DOHH2 (cell line): ENCODE measurements around the gene CACNA2D2.

Experiments
- H3F3A ChIP-seq: fragments of 200-600 bp; sonication (generic), shearing (Covaris generic); 2 replicates; pipeline ENCODE4 v1.6.0; 2016; ENCODE audit warnings: antibody characterized with exemption, mild to moderate bottlenecking; ENCODE audit not compliant: control insufficient read depth, insufficient read depth
- H3K27ac ChIP-seq: fragments of 200-600 bp; sonication (generic); 2 replicates; pipeline ENCODE4 v1.5.1; 2014; ENCODE audit warnings: low read depth, mild to moderate bottlenecking, low read length, moderate library complexity
- H3K27me3 ChIP-seq: fragments of 200-600 bp; sonication (generic); 2 replicates; pipeline ENCODE4 v1.6.1; 2014; ENCODE audit warnings: mild to moderate bottlenecking, low read length, mixed read lengths; ENCODE audit not compliant: control insufficient read depth
- H3K36me3 ChIP-seq: fragments of 200-600 bp; sonication (generic); 2 replicates; pipeline ENCODE4 v1.6.1; 2014; ENCODE audit warnings: mild to moderate bottlenecking, low read length, moderate library complexity, mixed read lengths; ENCODE audit not compliant: control insufficient read depth
- H3K4me1 ChIP-seq: fragments of 200-600 bp; sonication (generic); 2 replicates; pipeline ENCODE4 v1.6.1; 2014; ENCODE audit warnings: mild to moderate bottlenecking, low read length, mixed read lengths; ENCODE audit not compliant: control insufficient read depth
- H3K4me2 ChIP-seq: fragments of 200-600 bp; sonication (generic); 2 replicates; pipeline ENCODE4 v1.6.0; 2014; ENCODE audit warnings: mild to moderate bottlenecking, low read length, moderate library complexity
- H3K4me3 ChIP-seq: fragments of 200-600 bp; sonication (generic); 2 replicates; pipeline ENCODE4 v1.5.1; 2014; ENCODE audit warnings: mild to moderate bottlenecking, low read length, mixed read lengths
- H3K79me2 ChIP-seq: fragments of 200-600 bp; sonication (generic); 2 replicates; pipeline ENCODE4 v1.6.1; 2014; ENCODE audit warnings: mild to moderate bottlenecking, low read length, mixed read lengths; ENCODE audit not compliant: control insufficient read depth
- H3K9me2 ChIP-seq: fragments of 200-600 bp; sonication (generic); replicated peaks from 2 replicates; pipeline ENCODE4 v1.6.1; 2014; ENCODE audit warnings: mild to moderate bottlenecking, low read length, mixed read lengths; ENCODE audit not compliant: control insufficient read depth
- H3K9me3 ChIP-seq: fragments of 200-600 bp; sonication (generic); 2 replicates; pipeline ENCODE4 v1.6.1; 2014; ENCODE audit warnings: antibody characterized with exemption, low read length, mixed read lengths; ENCODE audit not compliant: control insufficient read depth, insufficient read depth
- H4K20me1 ChIP-seq: fragments of 200-600 bp; sonication (generic); 2 replicates; pipeline ENCODE4 v1.6.0; 2014; ENCODE audit warnings: low read depth, mild to moderate bottlenecking, antibody characterized with exemption, low read length, moderate library complexity; ENCODE audit not compliant: control insufficient read depth, insufficient read depth
- EZH2phosphoT487 ChIP-seq: fragments of 200-600 bp; sonication (generic); IDR thresholded peaks from 2 replicates; pipeline ENCODE4 v1.6.1; 2017; ENCODE audit warnings: borderline replicate concordance, mild to moderate bottlenecking, antibody characterized with exemption, low read length, moderate library complexity, mixed read lengths
- TF ChIP-seq, protein P1 (sequence below): fragments of 200-600 bp; sonication (generic); IDR thresholded peaks from one replicate; pipeline ENCODE4 v1.5.1; 2014; ENCODE audit warnings: antibody characterized with exemption, mild to moderate bottlenecking, low read depth, low read length; ENCODE audit not compliant: poor library complexity, severe bottlenecking

CACNA2D2 gene

DNA sequence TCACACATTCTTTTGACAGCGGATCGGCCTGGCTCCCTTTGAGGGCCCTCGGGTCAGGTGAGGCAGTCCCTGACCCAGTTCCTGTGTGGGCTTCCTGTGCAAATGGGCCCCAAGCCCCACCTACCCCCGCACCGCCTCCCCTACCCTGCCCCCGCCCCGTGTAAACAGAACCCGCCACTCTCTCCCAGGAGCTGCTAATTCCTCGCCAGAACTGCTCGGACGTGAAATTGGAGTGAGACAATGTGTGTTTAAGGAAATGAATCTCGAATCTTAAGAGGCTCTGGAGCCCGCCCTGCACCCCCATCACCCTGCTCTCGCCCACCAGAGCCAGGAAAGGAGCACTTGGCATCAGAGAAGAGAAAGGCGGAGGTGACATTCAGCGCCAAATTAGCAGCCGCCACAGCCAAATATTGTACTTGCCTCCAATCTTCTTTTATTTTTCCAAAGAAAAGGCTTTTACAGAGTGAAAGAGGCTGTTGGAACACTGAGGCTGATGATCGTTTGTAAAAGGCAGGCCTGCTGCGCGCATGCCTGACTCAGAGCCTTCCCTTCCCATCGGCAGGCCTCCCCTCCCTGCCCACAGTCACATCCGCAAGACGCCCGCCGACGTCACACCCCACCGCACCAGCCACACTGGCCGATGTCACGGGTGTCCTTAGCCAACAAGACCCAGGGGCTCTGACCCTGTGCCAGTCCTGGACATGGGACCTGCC is 53.1 kb downstream of the CACNA2D2 start:
- no peak overlapping the region for H3K4me3 ChIP-seq
- no peaks in the 10 kb centered on the region for H3K9me3 ChIP-seq
- no peaks in the 10 kb centered on the region for H3K27me3 ChIP-seq
- H3K9me2 ChIP-seq: no peaks in the 10 kb centered on the region
- no peak overlapping the region for H3K27ac ChIP-seq
- no peaks in the 10 kb centered on the region for H3K36me3 ChIP-seq
- H3K4me2 ChIP-seq: no peak overlapping the region
- no peaks in the 10 kb centered on the region for H3F3A ChIP-seq
- TF ChIP-seq, protein P1, sequence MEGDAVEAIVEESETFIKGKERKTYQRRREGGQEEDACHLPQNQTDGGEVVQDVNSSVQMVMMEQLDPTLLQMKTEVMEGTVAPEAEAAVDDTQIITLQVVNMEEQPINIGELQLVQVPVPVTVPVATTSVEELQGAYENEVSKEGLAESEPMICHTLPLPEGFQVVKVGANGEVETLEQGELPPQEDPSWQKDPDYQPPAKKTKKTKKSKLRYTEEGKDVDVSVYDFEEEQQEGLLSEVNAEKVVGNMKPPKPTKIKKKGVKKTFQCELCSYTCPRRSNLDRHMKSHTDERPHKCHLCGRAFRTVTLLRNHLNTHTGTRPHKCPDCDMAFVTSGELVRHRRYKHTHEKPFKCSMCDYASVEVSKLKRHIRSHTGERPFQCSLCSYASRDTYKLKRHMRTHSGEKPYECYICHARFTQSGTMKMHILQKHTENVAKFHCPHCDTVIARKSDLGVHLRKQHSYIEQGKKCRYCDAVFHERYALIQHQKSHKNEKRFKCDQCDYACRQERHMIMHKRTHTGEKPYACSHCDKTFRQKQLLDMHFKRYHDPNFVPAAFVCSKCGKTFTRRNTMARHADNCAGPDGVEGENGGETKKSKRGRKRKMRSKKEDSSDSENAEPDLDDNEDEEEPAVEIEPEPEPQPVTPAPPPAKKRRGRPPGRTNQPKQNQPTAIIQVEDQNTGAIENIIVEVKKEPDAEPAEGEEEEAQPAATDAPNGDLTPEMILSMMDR: no peak
- TF ChIP-seq EZH2phosphoT487: no peak
- no peaks in the 10 kb centered on the region for H4K20me1 ChIP-seq
- H3K79me2 ChIP-seq: no peaks in the 10 kb centered on the region
- no peaks in the 10 kb centered on the region for H3K4me1 ChIP-seq

DNA sequence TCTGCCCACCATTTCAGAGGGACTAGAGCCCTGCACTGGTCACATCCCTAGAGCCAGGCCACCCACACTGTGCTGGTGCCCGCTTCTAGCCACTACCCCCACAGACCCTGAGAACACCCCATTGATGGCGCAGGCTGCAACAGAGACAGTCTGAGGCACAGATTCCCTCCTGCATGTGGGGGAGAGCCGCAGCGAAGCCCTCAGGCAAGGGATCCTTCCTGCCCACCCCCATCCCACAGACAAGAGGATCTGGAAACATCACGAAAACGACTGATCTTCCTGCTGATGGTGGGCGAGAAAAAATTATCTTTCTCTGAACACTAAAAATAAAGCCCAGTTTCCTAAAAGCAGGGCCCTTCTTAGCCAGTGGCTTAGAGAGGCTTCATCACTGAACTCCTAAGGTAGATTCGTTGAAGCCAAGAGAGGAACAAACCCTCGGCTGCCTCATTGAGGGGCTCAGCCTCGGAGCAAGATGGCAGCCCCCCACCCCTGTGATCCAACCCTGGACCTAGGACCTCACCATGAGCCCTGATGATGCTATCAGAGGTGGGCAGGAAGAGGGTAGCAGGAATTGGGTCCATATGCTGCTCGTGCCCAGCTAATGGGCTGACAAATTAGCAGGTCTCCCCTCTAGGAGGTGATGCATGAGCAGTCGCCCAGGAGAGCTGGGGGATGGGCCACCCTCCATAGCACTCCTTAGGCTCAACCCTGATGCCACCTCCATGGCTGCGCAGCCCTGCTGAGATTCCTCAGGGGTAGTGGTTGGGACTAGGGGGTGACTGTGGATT is 54.5 kb downstream of the CACNA2D2 start:
- no peaks in the 10 kb centered on the region for H3K79me2 ChIP-seq
- H3K27ac ChIP-seq: no peak overlapping the region
- H3K4me1 ChIP-seq: no peaks in the 10 kb centered on the region
- H3K4me3 ChIP-seq: no peak overlapping the region
- H3K9me2 ChIP-seq: no peaks in the 10 kb centered on the region
- no peak overlapping the region for H3K4me2 ChIP-seq
- no peak for TF ChIP-seq EZH2phosphoT487
- TF ChIP-seq, protein P1: no peak
- H3F3A ChIP-seq: no peaks in the 10 kb centered on the region
- no peaks in the 10 kb centered on the region; the same call in 1 of the 2 replicates for H3K27me3 ChIP-seq
- no peaks in the 10 kb centered on the region for H3K36me3 ChIP-seq
- no peaks in the 10 kb centered on the region; the same call in 1 of the 2 replicates for H4K20me1 ChIP-seq
- H3K9me3 ChIP-seq: no peaks in the 10 kb centered on the region

DNA sequence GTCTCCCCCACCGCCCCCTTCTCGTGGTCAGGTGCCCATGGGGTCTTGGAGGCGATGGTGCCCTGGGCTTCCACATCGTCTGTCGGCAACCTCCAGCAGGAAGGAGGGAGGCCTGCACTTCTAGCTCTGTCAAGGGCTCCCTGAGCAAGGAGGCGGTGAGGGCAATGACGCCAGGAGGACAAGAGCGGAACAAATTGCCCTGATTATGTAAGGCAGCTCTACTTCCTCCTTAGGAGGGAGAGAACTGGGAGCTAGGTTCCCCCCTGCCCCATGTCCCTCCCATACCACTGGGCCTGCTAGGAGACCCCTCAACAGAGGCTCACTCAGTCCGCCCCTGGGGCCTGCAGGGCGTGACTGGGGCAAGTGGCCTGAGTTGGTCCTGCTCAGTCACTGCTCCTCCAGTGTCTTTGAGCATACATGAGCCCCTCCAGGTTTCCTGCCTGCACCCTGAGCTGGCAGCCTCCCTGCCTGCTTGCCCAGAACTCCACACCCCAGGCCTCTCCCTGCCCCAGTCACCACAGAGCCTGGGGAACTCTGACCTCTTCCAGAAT is 56.1 kb downstream of the CACNA2D2 start:
- TF ChIP-seq, protein P1: no peak
- Histone ChIP-seq H3K4me3 (no peak overlapping the region), H3K9me2 (no peaks in the 10 kb centered on the region), H3K36me3 (no peaks in the 10 kb centered on the region), H4K20me1 (no peaks in the 10 kb centered on the region; the same call in 1 of the 2 replicates), H3F3A (no peaks in the 10 kb centered on the region), H3K27me3 (no peaks in the 10 kb centered on the region; the same call in 1 of the 2 replicates), H3K79me2 (no peaks in the 10 kb centered on the region), H3K9me3 (no peaks in the 10 kb centered on the region), H3K27ac (no peak overlapping the region), H3K4me2 (no peak overlapping the region), H3K4me1 (no peaks in the 10 kb centered on the region)
